Endothelial cell (in vitro differentiated cells): ENCODE measurements around the gene ASMTL. TPM values are rescaled to one million over a fixed set of nuclear protein-coding genes. Genes with fewer than 3 reads are reported as not detected.
"Not testable (repeated sequence)": the region's sequence is repeated elsewhere in the genome, so short reads cannot be mapped to it uniquely, and the experiment has no call there.

ENCODE experiments used
- DNase-seq: peaks from one replicate; pipeline ENCODE4 v3.0.0; 2021; ENCODE audit warnings: low spot score
- H3K27ac Mint-ChIP-seq: one replicate; pipeline ENCODE4 v1.8.0; 2021; ENCODE audit warnings: mixed read lengths, inconsistent platforms; ENCODE audit not compliant: unreplicated experiment
- H3K27me3 Mint-ChIP-seq: one replicate; pipeline ENCODE4 v1.8.0; 2021; ENCODE audit warnings: mild to moderate bottlenecking, moderate library complexity, mixed read lengths, inconsistent platforms; ENCODE audit not compliant: unreplicated experiment
- H3K36me3 Mint-ChIP-seq: one replicate; pipeline ENCODE4 v1.8.0; 2021; ENCODE audit warnings: mild to moderate bottlenecking, low read depth, mixed read lengths, inconsistent platforms; ENCODE audit not compliant: unreplicated experiment
- H3K4me1 Mint-ChIP-seq: one replicate; pipeline ENCODE4 v1.8.0; 2021; ENCODE audit warnings: mild to moderate bottlenecking, mixed read lengths, inconsistent platforms; ENCODE audit not compliant: unreplicated experiment
- H3K4me3 Mint-ChIP-seq: one replicate; pipeline ENCODE4 v1.8.0; 2021; ENCODE audit warnings: mild to moderate bottlenecking, mixed read lengths, inconsistent platforms; ENCODE audit not compliant: unreplicated experiment
- H3K9me3 Mint-ChIP-seq: one replicate; pipeline ENCODE4 v1.8.0; 2021; ENCODE audit warnings: mixed read lengths, inconsistent platforms; ENCODE audit not compliant: unreplicated experiment
- CTCF ChIP-seq: fragments of 200-600 bp; sonication (generic); IDR thresholded peaks from one replicate; pipeline ENCODE4 v1.5.0; 2021; ENCODE audit warnings: antibody characterized with exemption; ENCODE audit not compliant: unreplicated experiment
- total RNA-seq: library from RNA; stranded (reverse); fragmentation: NEBNext Ultra II Directional; extraction: Animal tissue kit (Norgen Biotek cat#: 25700); gene quantifications from one replicate; pipeline ENCODE4 v1.2.1, GENCODE V29; 2021; ENCODE audit not compliant: unreplicated experiment

ASMTL gene
- total RNA-seq, 1 donor from 2014 or later, result 25.8 TPM

- Mint-ChIP-seq H3K36me3 (peaks cover 6% of the 10 kb centered on the region), H3K4me3 (no peak overlapping the region), H3K27ac (no peak overlapping the region), H3K9me3 (peaks cover 26% of the 10 kb centered on the region), H3K27me3 (peaks cover 1% of the 10 kb centered on the region), H3K4me1 (no peaks in the 10 kb centered on the region)
- TF ChIP-seq CTCF, result no peak
- no peak for DNase-seq
Observed at GRCh38 chrX:1493877-1494510, 41.3 kb upstream of the ASMTL start.

GRCh38 chrX:1493412-1493811 lies 40.7 kb upstream of the ASMTL start:
- Mint-ChIP-seq H3K27ac (no peak overlapping the region), H3K9me3 (peaks cover 32% of the 10 kb centered on the region), H3K27me3 (peaks cover 4% of the 10 kb centered on the region), H3K4me1 (no peaks in the 10 kb centered on the region), H3K4me3 (no peak overlapping the region), H3K36me3 (peaks cover 6% of the 10 kb centered on the region)
- no peak for TF ChIP-seq CTCF
- no peak for DNase-seq

GRCh38 chrX:1492421-1493012 lies 39.8 kb upstream of the ASMTL start:
- H3K4me3 Mint-ChIP-seq, result no peak overlapping the region
- H3K27me3 Mint-ChIP-seq, result peaks cover 4% of the 10 kb centered on the region
- no peak for TF ChIP-seq CTCF
- H3K4me1 Mint-ChIP-seq, result no peaks in the 10 kb centered on the region
- DNase-seq, result no peak
- peaks cover 33% of the 10 kb centered on the region for H3K9me3 Mint-ChIP-seq
- peaks cover 6% of the 10 kb centered on the region for H3K36me3 Mint-ChIP-seq
- no peak overlapping the region for H3K27ac Mint-ChIP-seq

- Mint-ChIP-seq H3K27ac (no peak overlapping the region), H3K36me3 (peaks cover 10% of the 10 kb centered on the region), H3K4me1 (peaks cover 4% of the 10 kb centered on the region), H3K9me3 (peaks cover 38% of the 10 kb centered on the region), H3K4me3 (no peak overlapping the region), H3K27me3 (peaks cover 4% of the 10 kb centered on the region)
- DNase-seq, result no peak
- no peak for TF ChIP-seq CTCF
Observed at GRCh38 chrX:1491851-1492349, 39.2 kb upstream of the ASMTL start.

- H3K4me1 Mint-ChIP-seq, DNase-seq, H3K36me3 Mint-ChIP-seq, H3K4me3 Mint-ChIP-seq, H3K27me3 Mint-ChIP-seq, H3K27ac Mint-ChIP-seq: not testable (repeated sequence)
- peaks cover 39% of the 10 kb centered on the region for H3K9me3 Mint-ChIP-seq
Observed at GRCh38 chrX:1491248-1491647, 38.5 kb upstream of the ASMTL start.

- H3K27ac Mint-ChIP-seq, H3K4me1 Mint-ChIP-seq, DNase-seq, H3K27me3 Mint-ChIP-seq, H3K36me3 Mint-ChIP-seq, H3K4me3 Mint-ChIP-seq: not testable (repeated sequence)
- H3K9me3 Mint-ChIP-seq, result peaks cover 39% of the 10 kb centered on the region
Observed at GRCh38 chrX:1490723-1491122, 38.0 kb upstream of the ASMTL start.

GRCh38 chrX:1489354-1489753 lies 36.6 kb upstream of the ASMTL start:
- DNase-seq, H3K27ac Mint-ChIP-seq, H3K36me3 Mint-ChIP-seq, H3K4me1 Mint-ChIP-seq, H3K4me3 Mint-ChIP-seq, H3K27me3 Mint-ChIP-seq: not testable (repeated sequence)
- peaks cover 34% of the 10 kb centered on the region for H3K9me3 Mint-ChIP-seq
